K562 (cell line): ENCODE data around the gene RELA. TPM values are rescaled to one million over a fixed set of nuclear protein-coding genes. Genes with fewer than 3 reads are reported as not detected.
A peak's percentile ranks its signal among the peaks of the same experiment; 100 is the strongest.

Experiments
- ATAC-seq: fragments of 200-7000 bp; cut with Tn5 transposase; 3 replicates; pipeline ENCODE4 v1.9.1; 2020; ENCODE audit warnings: moderate library complexity
- BruUV-seq: library from RNA; stranded (reverse); fragments of 400-500 nt; replicated peaks from 2 replicates; lab custom pipeline; 2021; lab: Mats Ljungman, UMichigan
- CTCF ChIA-PET: fragments of 300-600 bp; formaldehyde crosslinking; extraction: SDS; loops from one replicate; lab custom pipeline; 2021; ENCODE audit warnings: low intra/inter-chr PET ratio; lab: Yijun Ruan, JAX
- POLR2A ChIA-PET: fragments of 300-600, 350-650 bp; sonication (Branson Sonifier 250); formaldehyde crosslinking; extraction: SDS; loops from one replicate; lab custom pipeline; 2021; ENCODE audit warnings: antibody characterized with exemption, inconsistent platforms; lab: Yijun Ruan, JAX
- DNase-seq, 4 experiments: peaks; one replicate each; pipeline versions ENCODE4 v3.0.0 to v3.0.0-alpha.2; 2011 to 2018; ENCODE audit warnings: low spot score in 3 of 4, mixed read lengths in 3 of 4; ENCODE audit errors: extremely low read depth in 1 of 4
- FAIRE-seq: peaks from 2 replicates; lab custom pipeline; 2011; peaks lifted over from hg19 to GRCh38; lab: Jason Lieb, UNC
- H2AFZ ChIP-seq: 2 replicates; pipeline ENCODE4 v1.6.0; 2011; ENCODE audit warnings: low read depth, low read length, control low read depth, inconsistent platforms
- H3K27ac ChIP-seq: fragments of 200-600 bp; 3 replicates; pipeline ENCODE4 v1.8.0; 2011; ENCODE audit warnings: low read depth, mild to moderate bottlenecking, control low read depth, inconsistent platforms, low read length, moderate library complexity, mixed read lengths; ENCODE audit errors: extremely low read depth
- H3K27me3 ChIP-seq, 2 experiments: fragments of 300-600 bp in 1 of 2; 2 replicates in 1 of 2; 3 replicates in 1 of 2; pipeline versions ENCODE4 v1.6.0 to v1.8.0; 2011; ENCODE audit warnings: inconsistent platforms in 2 of 2, low read length in 2 of 2, mild to moderate bottlenecking in 1 of 2, mixed read lengths in 1 of 2, moderate library complexity in 1 of 2; ENCODE audit not compliant: control insufficient read depth in 2 of 2, insufficient read depth in 2 of 2
- H3K36me3 ChIP-seq: fragments of 300-600 bp; 3 replicates; pipeline ENCODE4 v1.8.0; 2011; ENCODE audit warnings: mild to moderate bottlenecking, low read length, inconsistent platforms; ENCODE audit not compliant: control insufficient read depth, insufficient read depth
- H3K4me1 ChIP-seq, 2 experiments: fragments of 200-600 bp in 1 of 2; replicated peaks in 1 of 2; 2 replicates in 1 of 2; 3 replicates in 1 of 2; pipeline versions ENCODE4 v1.5.1 to v1.8.0; 2011; ENCODE audit warnings: inconsistent platforms in 2 of 2, low read length in 2 of 2, mild to moderate bottlenecking in 1 of 2, mixed read lengths in 1 of 2, moderate library complexity in 1 of 2; ENCODE audit not compliant: control insufficient read depth in 2 of 2, insufficient read depth in 2 of 2
- H3K4me2 ChIP-seq: 2 replicates; pipeline ENCODE4 v1.6.1; 2011; ENCODE audit warnings: low read length, control low read depth, inconsistent platforms, mixed read lengths; ENCODE audit not compliant: insufficient read depth
- H3K4me3 ChIP-seq: fragments of 200-600 bp; sonication (generic), shearing (Covaris generic); 2 replicates; pipeline ENCODE4 v1.5.1; 2016; ENCODE audit warnings: control low read depth, inconsistent platforms
- H3K79me2 ChIP-seq: fragments of 200-600 bp; 3 replicates; pipeline ENCODE4 v1.8.0; 2011; ENCODE audit warnings: low read length, inconsistent platforms; ENCODE audit not compliant: control insufficient read depth, insufficient read depth
- H3K9ac ChIP-seq, 2 experiments: 2 replicates each; pipeline versions ENCODE4 v1.6.0 to v1.6.1; 2011; ENCODE audit warnings: low read depth in 2 of 2, low read length in 2 of 2, control low read depth in 1 of 2, inconsistent platforms in 1 of 2, mild to moderate bottlenecking in 1 of 2, mixed read lengths in 1 of 2; ENCODE audit not compliant: insufficient read depth in 1 of 2
- H3K9me1 ChIP-seq: one replicate; pipeline ENCODE4 v1.6.0; 2011; ENCODE audit warnings: inconsistent platforms, mild to moderate bottlenecking, low read length, moderate library complexity; ENCODE audit not compliant: control insufficient read depth, insufficient read depth
- H3K9me3 ChIP-seq: replicated peaks from 2 replicates; pipeline ENCODE4 v1.5.1; 2011; ENCODE audit warnings: low read depth, low read length, inconsistent platforms; ENCODE audit not compliant: control insufficient read depth, insufficient read depth
- H4K20me1 ChIP-seq: replicated peaks from 2 replicates; pipeline ENCODE4 v1.6.1; 2011; ENCODE audit warnings: low read length, inconsistent platforms, mixed read lengths; ENCODE audit not compliant: control insufficient read depth, insufficient read depth
- TAF15 ChIP-seq: fragments of 200-400 bp; formaldehyde crosslinking; IDR thresholded peaks from 2 replicates; pipeline ENCODE4 v1.6.1; 2017; ENCODE audit warnings: mild to moderate bottlenecking, low read depth, low read length, moderate library complexity
- WGBS: fragments of 100-300 bp; shearing (Covaris generic); methylation state at CpG from one replicate; pipeline ENCODE4 v1.1.6; 2016; ENCODE audit warnings: low coverage, mixed read lengths; ENCODE audit not compliant: insufficient coverage; ENCODE audit errors: missing lambda C conversion rate; 5-methylcytosine and 5-hydroxymethylcytosine counted together
- in situ Hi-C: fragments of 300-500 bp; cut with MboI; formaldehyde crosslinking; loops from 4 replicates; pipeline ENCODE4 v1.15.0; 2018; ENCODE audit warnings: inconsistent platforms, mixed read lengths
- intact Hi-C: fragments of 100-400 bp; cut with micrococcal nuclease; formaldehyde crosslinking; loops from 2 replicates; pipeline ENCODE4 v1.14.2; 2022
- polyA plus RNA-seq, 8 experiments: library from polyadenylated mRNA; depleted of rRNA in 4 of 8; stranded (reverse) in 5 of 8; unstranded in 3 of 8; fragments of >200 nt; fragmentation: Nextera tagmentation in 2 of 8; fragmentation: Illumina TruSeq in 1 of 8; extraction: Ambion mirVana in 2 of 8; extraction: Trizol in 1 of 8; gene quantifications; 2 replicates each; pipeline versions ENCODE4 v1.2.1 to v1.2.3, GENCODE V29; 2011 to 2014; ENCODE audit warnings: inconsistent platforms in 1 of 8, missing spikeins in 1 of 8
- total RNA-seq, 7 experiments: library from RNA; depleted of rRNA in 6 of 7; stranded (reverse); fragments of >200 nt in 6 of 7; fragmentation: Illumina TruSeq in 2 of 7; extraction: Trizol in 2 of 7; gene quantifications; 2 replicates each; pipeline versions ENCODE4 v1.2.1 to v1.2.3, GENCODE V29; 2011 to 2021; ENCODE audit warnings: low replicate concordance in 1 of 7
- TF ChIP-seq, protein P1 (sequence below): fragments of 200-800 bp; sonication (Bioruptor generic); IDR thresholded peaks from 2 replicates; pipeline ENCODE4 v1.6.1; 2016; ENCODE audit warnings: missing genetic modification characterization, missing compliant biosample characterization

The RELA gene
- total and polyA plus RNA-seq, 9 of the 15 experiments (the other 6 are each of a cell fraction or from before 2014, with no cell fraction given): 6.0 to 67.4 (median 20.6) TPM

DNA sequence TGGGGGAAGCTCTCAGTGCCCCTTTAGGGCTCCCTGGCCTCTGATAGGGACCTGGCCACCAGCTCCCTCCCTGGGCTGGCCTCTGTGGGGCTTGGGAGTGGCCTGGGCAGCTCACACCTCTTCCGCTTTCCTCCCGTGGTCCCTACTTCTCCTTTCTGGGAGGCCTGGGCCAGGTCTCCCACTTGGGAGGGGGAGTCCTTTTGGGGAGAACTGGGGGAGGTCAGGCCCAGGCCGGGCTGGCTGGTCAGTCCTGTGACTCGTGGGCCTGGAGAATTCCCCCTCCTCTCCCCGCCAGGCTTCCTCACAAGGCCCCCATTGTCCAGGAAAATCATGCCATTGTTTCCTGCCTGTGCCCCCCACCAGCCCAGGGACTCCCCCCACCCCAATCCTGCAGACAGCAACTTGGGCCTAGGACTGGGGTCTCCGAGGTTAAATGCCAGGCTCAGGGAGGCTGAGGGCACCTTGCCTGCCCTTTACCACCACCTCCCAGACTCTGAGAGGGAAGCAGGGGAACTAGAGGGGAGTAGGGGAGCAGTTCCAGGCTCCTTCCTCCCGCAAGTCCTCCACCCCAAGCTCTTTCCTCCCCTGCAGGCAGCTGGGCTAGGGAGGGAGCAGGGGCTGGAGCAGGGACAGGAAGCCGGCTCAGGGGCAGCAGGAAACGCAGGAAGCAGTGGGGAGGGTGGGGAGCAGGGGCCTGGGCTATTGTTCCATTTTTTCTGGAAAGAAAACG lies 51.5 kb downstream of the RELA start (continued):
- TF ChIP-seq, protein P1, sequence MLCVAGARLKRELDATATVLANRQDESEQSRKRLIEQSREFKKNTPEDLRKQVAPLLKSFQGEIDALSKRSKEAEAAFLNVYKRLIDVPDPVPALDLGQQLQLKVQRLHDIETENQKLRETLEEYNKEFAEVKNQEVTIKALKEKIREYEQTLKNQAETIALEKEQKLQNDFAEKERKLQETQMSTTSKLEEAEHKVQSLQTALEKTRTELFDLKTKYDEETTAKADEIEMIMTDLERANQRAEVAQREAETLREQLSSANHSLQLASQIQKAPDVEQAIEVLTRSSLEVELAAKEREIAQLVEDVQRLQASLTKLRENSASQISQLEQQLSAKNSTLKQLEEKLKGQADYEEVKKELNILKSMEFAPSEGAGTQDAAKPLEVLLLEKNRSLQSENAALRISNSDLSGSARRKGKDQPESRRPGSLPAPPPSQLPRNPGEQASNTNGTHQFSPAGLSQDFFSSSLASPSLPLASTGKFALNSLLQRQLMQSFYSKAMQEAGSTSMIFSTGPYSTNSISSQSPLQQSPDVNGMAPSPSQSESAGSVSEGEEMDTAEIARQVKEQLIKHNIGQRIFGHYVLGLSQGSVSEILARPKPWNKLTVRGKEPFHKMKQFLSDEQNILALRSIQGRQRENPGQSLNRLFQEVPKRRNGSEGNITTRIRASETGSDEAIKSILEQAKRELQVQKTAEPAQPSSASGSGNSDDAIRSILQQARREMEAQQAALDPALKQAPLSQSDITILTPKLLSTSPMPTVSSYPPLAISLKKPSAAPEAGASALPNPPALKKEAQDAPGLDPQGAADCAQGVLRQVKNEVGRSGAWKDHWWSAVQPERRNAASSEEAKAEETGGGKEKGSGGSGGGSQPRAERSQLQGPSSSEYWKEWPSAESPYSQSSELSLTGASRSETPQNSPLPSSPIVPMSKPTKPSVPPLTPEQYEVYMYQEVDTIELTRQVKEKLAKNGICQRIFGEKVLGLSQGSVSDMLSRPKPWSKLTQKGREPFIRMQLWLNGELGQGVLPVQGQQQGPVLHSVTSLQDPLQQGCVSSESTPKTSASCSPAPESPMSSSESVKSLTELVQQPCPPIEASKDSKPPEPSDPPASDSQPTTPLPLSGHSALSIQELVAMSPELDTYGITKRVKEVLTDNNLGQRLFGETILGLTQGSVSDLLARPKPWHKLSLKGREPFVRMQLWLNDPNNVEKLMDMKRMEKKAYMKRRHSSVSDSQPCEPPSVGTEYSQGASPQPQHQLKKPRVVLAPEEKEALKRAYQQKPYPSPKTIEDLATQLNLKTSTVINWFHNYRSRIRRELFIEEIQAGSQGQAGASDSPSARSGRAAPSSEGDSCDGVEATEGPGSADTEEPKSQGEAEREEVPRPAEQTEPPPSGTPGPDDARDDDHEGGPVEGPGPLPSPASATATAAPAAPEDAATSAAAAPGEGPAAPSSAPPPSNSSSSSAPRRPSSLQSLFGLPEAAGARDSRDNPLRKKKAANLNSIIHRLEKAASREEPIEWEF (CRISPR knock-in tag): no peak

DNA sequence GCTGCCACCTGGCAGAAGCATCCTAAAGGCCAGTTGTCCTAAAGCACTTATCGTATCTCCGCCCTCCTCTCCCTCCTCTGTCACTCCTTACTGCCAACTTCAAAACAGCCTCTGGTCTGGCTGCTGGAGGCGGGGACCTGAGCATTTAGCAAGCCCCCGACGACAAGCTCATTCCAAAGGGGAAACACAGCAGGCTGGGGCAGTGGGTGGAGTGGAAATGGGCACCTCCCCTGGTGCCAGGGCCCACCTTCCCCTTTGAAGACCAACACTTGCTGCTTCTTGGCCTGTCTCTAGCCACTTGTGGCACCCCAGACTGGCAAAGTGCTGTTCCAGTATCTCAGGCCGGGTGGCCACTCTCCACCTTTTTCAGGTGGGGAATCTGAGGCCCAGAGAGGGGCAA lies 52.3 kb downstream of the RELA start:
- no peak overlapping the region for H3K4me2 ChIP-seq
- H3K4me1 ChIP-seq: peaks cover 22 to 63% of the 10 kb centered on the region in 2 experiments
- BruUV-seq: no TSS peak
- intact Hi-C loops: no loop called here
- H3K79me2 ChIP-seq: peaks cover 40% of the 10 kb centered on the region
- H3K9me3 ChIP-seq: no peaks in the 10 kb centered on the region
- no peak for FAIRE-seq
- H3K4me3 ChIP-seq: no peak overlapping the region
- H3K9ac ChIP-seq: peak overlapping the region in 1 of 2 experiments; percentile 86; a peak in 1 of 4 replicates
- in situ Hi-C loops: no loop called here
- H3K9me1 ChIP-seq: peaks cover 3% of the 10 kb centered on the region
- CTCF ChIA-PET: no interaction called here
- no peaks in the 10 kb centered on the region for H3K27me3 ChIP-seq
- no peak for DNase-seq
- H2AFZ ChIP-seq: no peak overlapping the region
- TF ChIP-seq TAF15: no peak
- no peak for ATAC-seq
- POLR2A ChIA-PET: interaction anchor here (0.6 to 1.4 kb wide), 8 partner anchors 16 to 569 kb away, joined by 3 to 5 read pairs (median 4); no protein-coding TSS in a partner anchor
- H3K36me3 ChIP-seq: peaks cover 53% of the 10 kb centered on the region; the same call in 2 of the 3 replicates
- 74% methylated on average over 6 of the region's 6 CpGs for WGBS
- H4K20me1 ChIP-seq: no peaks in the 10 kb centered on the region
- H3K27ac ChIP-seq: no peak overlapping the region
